Erythroblast (primary cell): ENCODE measurements around the gene ARL5B.
A peak's percentile ranks its signal among the peaks of the same experiment; 100 is the strongest.

Experiments used
- DNase-seq, 2 experiments: peaks; one replicate each; lab custom pipeline; 2025; lab: John Stamatoyannopoulos, UW
- GATA1 ChIP-seq: IDR thresholded peaks from 2 replicates; pipeline ENCODE4 v1.6.1; 2011; ENCODE audit warnings: low read depth, mild to moderate bottlenecking, control low read depth, low read length, moderate library complexity
- POLR2A ChIP-seq: IDR thresholded peaks from 2 replicates; pipeline ENCODE4 v1.6.1; 2011; ENCODE audit warnings: mild to moderate bottlenecking, low read length

ARL5B gene

GRCh38 chr10:18649364-18649959, 9.8 kb upstream of the ARL5B start:
- DNase-seq: peak; percentile 35 to 44
- no peak for TF ChIP-seq POLR2A

- peak; percentile 29 to 60 for DNase-seq
These were observed 8.7 kb upstream of the ARL5B start for GRCh38 chr10:18650404-18650997.

GRCh38 chr10:18651324-18652007, 7.8 kb upstream of the ARL5B start, which contains the start of gene NSUN6:
Gene NSUN6, minus strand, starts transcription at chr10:18651587. Its CDS starts 384 bp downstream, at chr10:18651203.
- TF ChIP-seq POLR2A: peak; percentile 93
- no peak for TF ChIP-seq GATA1
- peak; percentile 97 for DNase-seq

More at GRCh38 chr10:18650404-18650997, 8.7 kb upstream of the ARL5B start:
- TF ChIP-seq GATA1: no peak
- TF ChIP-seq POLR2A: no peak

GRCh38 chr10:18653112-18653511, 6.1 kb upstream of the ARL5B start:
- no peak for TF ChIP-seq GATA1
- no peak for TF ChIP-seq POLR2A
- no peak for DNase-seq

GRCh38 chr10:18656724-18657123, 2.5 kb upstream of the ARL5B start:
- TF ChIP-seq POLR2A (no peak), GATA1 (no peak)
- DNase-seq: no peak

- TF ChIP-seq GATA1 (no peak), POLR2A (no peak)
- peak; percentile 35 to 55 for DNase-seq
These were observed 733 bp upstream of the ARL5B start for GRCh38 chr10:18658271-18659124.

- DNase-seq: peak; percentile 71 to 75
- TF ChIP-seq POLR2A (no peak), GATA1 (no peak)
These were observed 746 bp downstream of the ARL5B start for GRCh38 chr10:18659819-18660535.

- DNase-seq: peak; percentile 15 to 18
- TF ChIP-seq POLR2A: no peak
- TF ChIP-seq GATA1: no peak
These were observed 1.7 kb downstream of the ARL5B start for GRCh38 chr10:18660816-18661431.

GRCh38 chr10:18664841-18665478, 5.7 kb downstream of the ARL5B start:
- TF ChIP-seq GATA1 (no peak), POLR2A (no peak)
- DNase-seq: peak; percentile 29 to 76

GRCh38 chr10:18665815-18666558, 6.8 kb downstream of the ARL5B start:
- no peak for DNase-seq

GRCh38 chr10:18666810-18667209, 7.6 kb downstream of the ARL5B start:
- no peak for DNase-seq
- no peak for TF ChIP-seq GATA1
- TF ChIP-seq POLR2A: no peak

More at GRCh38 chr10:18665815-18666558, 6.8 kb downstream of the ARL5B start:
- TF ChIP-seq GATA1 (no peak), POLR2A (no peak)

GRCh38 chr10:18668026-18668425, 8.8 kb downstream of the ARL5B start:
- TF ChIP-seq POLR2A (no peak), GATA1 (no peak)
- DNase-seq: no peak
